ENCODE measurements around the gene BRD4.

DNA sequence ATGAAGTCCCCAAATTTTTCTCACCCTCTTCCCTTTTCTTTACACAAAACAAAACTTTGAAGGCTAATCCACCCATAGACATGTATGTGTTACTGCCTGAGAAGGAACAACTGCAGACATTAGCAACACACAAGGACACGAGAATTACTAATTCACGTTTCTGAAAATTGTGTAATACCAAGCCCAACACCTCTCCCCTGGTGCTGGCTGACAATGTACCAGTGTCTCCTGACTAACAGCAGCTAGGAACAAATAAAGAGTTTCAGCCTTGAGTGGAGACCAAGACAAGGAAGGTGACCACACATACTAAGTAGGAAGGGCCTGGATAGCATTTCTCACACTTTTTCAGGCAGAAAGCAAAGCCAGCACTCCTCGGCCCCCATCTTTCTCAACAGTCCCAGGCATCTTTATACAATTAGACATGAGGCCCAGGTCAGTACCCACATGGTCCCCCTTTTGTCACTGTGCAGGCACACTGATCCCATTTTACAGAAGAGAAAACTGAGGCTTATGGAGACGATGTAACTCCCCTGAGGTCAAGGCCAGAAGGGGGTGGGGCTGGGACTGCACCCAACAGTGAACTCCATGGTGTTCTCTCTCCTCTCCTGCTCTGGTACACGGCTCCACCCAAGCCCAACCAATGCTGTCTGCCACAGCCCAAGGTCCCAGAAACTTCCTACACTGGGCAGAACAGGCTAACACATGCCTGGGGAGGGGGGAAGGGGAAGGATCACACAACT lies 8.7 kb downstream of the BRD4 start:
- TF ChIP-seq, protein P1, sequence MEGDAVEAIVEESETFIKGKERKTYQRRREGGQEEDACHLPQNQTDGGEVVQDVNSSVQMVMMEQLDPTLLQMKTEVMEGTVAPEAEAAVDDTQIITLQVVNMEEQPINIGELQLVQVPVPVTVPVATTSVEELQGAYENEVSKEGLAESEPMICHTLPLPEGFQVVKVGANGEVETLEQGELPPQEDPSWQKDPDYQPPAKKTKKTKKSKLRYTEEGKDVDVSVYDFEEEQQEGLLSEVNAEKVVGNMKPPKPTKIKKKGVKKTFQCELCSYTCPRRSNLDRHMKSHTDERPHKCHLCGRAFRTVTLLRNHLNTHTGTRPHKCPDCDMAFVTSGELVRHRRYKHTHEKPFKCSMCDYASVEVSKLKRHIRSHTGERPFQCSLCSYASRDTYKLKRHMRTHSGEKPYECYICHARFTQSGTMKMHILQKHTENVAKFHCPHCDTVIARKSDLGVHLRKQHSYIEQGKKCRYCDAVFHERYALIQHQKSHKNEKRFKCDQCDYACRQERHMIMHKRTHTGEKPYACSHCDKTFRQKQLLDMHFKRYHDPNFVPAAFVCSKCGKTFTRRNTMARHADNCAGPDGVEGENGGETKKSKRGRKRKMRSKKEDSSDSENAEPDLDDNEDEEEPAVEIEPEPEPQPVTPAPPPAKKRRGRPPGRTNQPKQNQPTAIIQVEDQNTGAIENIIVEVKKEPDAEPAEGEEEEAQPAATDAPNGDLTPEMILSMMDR (conservative IDR thresholded peaks at IDR 0.05; ENCODE audit: low read length) = no peak
- no peak for TF ChIP-seq EZH2phosphoT487 (IDR thresholded peaks at IDR 0.05; ENCODE audit: borderline replicate concordance, low read depth, low read length)

Measured in OCI-LY7 (cell line).